ENCODE measurements around the gene GCLC. TPM values are rescaled to one million over a fixed set of nuclear protein-coding genes. Genes with fewer than 3 reads are reported as not detected.
"Not testable (repeated sequence)": the region's sequence is repeated elsewhere in the genome, so short reads cannot be mapped to it uniquely, and the experiment has no call there.

The GCLC gene
- total RNA-seq, 1 donor: 36.3 TPM

- TF ChIP-seq, protein P1, sequence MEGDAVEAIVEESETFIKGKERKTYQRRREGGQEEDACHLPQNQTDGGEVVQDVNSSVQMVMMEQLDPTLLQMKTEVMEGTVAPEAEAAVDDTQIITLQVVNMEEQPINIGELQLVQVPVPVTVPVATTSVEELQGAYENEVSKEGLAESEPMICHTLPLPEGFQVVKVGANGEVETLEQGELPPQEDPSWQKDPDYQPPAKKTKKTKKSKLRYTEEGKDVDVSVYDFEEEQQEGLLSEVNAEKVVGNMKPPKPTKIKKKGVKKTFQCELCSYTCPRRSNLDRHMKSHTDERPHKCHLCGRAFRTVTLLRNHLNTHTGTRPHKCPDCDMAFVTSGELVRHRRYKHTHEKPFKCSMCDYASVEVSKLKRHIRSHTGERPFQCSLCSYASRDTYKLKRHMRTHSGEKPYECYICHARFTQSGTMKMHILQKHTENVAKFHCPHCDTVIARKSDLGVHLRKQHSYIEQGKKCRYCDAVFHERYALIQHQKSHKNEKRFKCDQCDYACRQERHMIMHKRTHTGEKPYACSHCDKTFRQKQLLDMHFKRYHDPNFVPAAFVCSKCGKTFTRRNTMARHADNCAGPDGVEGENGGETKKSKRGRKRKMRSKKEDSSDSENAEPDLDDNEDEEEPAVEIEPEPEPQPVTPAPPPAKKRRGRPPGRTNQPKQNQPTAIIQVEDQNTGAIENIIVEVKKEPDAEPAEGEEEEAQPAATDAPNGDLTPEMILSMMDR (IDR thresholded peaks at IDR 0.05; ENCODE audit: insufficient read depth, low read depth, low read length): no peak
- H3K4me3 ChIP-seq (ENCODE audit: low read depth, low read length): no peak overlapping the region
- DNase-seq (ENCODE audit: low read depth): no peak
Measured at GRCh38 chr6:53487080-53487479, 57.8 kb downstream of the GCLC start.

GRCh38 chr6:53486679-53487078 is 58.2 kb downstream of the GCLC start:
- DNase-seq (ENCODE audit: low read depth): no peak
- TF ChIP-seq, protein P1 (IDR thresholded peaks at IDR 0.05; ENCODE audit: insufficient read depth, low read depth, low read length): no peak
- no peak overlapping the region for H3K4me3 ChIP-seq (ENCODE audit: low read depth, low read length)

GRCh38 chr6:53484476-53485280 is 60.2 kb downstream of the GCLC start:
- TF ChIP-seq, protein P1 (IDR thresholded peaks at IDR 0.05; ENCODE audit: insufficient read depth, low read depth, low read length): peak; percentile 96
- peak; percentile 79 for DNase-seq (ENCODE audit: low read depth)
- H3K4me3 ChIP-seq (ENCODE audit: low read depth, low read length): no peak overlapping the region

- no peak for DNase-seq (ENCODE audit: low read depth)
- no peak overlapping the region for H3K4me3 ChIP-seq (ENCODE audit: low read depth, low read length)
- TF ChIP-seq, protein P1 (IDR thresholded peaks at IDR 0.05; ENCODE audit: insufficient read depth, low read depth, low read length): no peak
Measured at GRCh38 chr6:53483423-53484353, 61.2 kb downstream of the GCLC start.

GRCh38 chr6:53481323-53481722 is 63.6 kb downstream of the GCLC start:
- H3K4me3 ChIP-seq (ENCODE audit: low read depth, low read length): no peak overlapping the region
- DNase-seq (ENCODE audit: low read depth): no peak
- TF ChIP-seq, protein P1 (IDR thresholded peaks at IDR 0.05; ENCODE audit: insufficient read depth, low read depth, low read length): no peak

- not testable (repeated sequence) for DNase-seq (ENCODE audit: low read depth); H3K4me3 ChIP-seq (ENCODE audit: low read depth, low read length)
Measured at GRCh38 chr6:53480774-53481173, 64.1 kb downstream of the GCLC start.

DNA sequence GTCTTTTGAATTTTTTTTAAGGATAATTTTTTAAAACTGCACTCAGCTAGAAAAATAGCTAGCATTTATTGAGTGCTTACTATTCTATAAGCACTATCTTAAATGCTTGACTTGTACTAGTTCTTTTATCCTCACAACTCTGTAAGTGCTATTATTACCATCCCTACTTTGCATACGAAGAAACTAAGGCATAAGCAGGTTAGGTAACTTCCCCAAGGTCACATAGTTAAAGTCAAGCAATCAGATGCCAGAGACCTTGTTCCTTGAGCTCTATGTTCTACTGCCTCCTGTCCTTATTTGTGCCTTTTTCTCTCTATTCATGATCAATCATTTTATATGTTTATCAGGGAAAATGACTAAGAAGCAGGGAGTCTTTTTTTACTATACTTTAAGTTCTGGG is 65.0 kb downstream of the GCLC start:
- no peak for DNase-seq (ENCODE audit: low read depth)
- TF ChIP-seq, protein P1 (IDR thresholded peaks at IDR 0.05; ENCODE audit: insufficient read depth, low read depth, low read length): no peak
- no peak overlapping the region for H3K4me3 ChIP-seq (ENCODE audit: low read depth, low read length)

Data from fibroblast of villous mesenchyme (primary cell).